Measurements from ENCODE around the gene BBOX1. TPM values are rescaled to one million over a fixed set of nuclear protein-coding genes. Genes with fewer than 3 reads are reported as not detected.
A peak's percentile ranks its signal among the peaks of the same experiment; 100 is the strongest.

Gene BBOX1
- total RNA-seq, 6 donors from 2014 or later = 0.51 to 0.79 TPM; not detected in 4

- ATAC-seq (ENCODE audit: low FRiP score in 2 of 2) (no peak), DNase-seq (no peak)
- WGBS, 2 donors = 75 to 79% methylated on average over 8 of the region's 8 CpGs
- Histone ChIP-seq H3K4me1 (no peaks in the 10 kb centered on the region), H3K27ac (no peak overlapping the region), H3K27me3 (no peaks in the 10 kb centered on the region), H3K4me3 (no peak overlapping the region), H3K9me3 (no peaks in the 10 kb centered on the region), H3K36me3 (no peaks in the 10 kb centered on the region)
- no peak for TF ChIP-seq POLR2A (IDR thresholded peaks at IDR 0.05)
- no peak for TF ChIP-seq POLR2AphosphoS5 (IDR thresholded peaks at IDR 0.05)
- TF ChIP-seq, protein P1, sequence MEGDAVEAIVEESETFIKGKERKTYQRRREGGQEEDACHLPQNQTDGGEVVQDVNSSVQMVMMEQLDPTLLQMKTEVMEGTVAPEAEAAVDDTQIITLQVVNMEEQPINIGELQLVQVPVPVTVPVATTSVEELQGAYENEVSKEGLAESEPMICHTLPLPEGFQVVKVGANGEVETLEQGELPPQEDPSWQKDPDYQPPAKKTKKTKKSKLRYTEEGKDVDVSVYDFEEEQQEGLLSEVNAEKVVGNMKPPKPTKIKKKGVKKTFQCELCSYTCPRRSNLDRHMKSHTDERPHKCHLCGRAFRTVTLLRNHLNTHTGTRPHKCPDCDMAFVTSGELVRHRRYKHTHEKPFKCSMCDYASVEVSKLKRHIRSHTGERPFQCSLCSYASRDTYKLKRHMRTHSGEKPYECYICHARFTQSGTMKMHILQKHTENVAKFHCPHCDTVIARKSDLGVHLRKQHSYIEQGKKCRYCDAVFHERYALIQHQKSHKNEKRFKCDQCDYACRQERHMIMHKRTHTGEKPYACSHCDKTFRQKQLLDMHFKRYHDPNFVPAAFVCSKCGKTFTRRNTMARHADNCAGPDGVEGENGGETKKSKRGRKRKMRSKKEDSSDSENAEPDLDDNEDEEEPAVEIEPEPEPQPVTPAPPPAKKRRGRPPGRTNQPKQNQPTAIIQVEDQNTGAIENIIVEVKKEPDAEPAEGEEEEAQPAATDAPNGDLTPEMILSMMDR (IDR thresholded peaks at IDR 0.05) = no peak
- TF ChIP-seq EP300 (IDR thresholded peaks at IDR 0.05) = no peak
Measured at GRCh38 chr11:27025957-27026733, 14.5 kb upstream of the BBOX1 start.

DNA sequence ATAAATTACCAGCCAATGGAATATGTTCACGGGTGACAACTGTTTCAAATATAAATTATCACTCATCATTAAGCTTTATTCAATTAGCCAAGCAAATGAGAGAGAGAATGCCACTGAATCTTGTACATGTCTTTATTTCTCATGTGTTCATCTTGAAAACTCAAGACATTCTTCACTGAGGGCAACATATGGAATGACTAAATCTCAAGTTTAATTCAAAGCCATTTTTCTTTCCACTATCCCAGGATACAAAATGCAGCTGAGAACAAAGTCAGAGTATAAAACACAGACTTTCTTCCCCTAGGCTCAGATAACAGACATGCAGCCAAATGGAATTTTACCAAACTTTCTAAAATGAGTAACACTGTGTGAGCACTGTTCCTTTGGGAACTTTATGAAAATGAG, 12.1 kb upstream of the BBOX1 start:
- H3K4me3 ChIP-seq = no peak overlapping the region
- no peaks in the 10 kb centered on the region for H3K27me3 ChIP-seq
- H3K9me3 ChIP-seq = no peaks in the 10 kb centered on the region
- 59 to 70% methylated on average over 1 of the region's 1 CpG for WGBS, 2 donors
- no peak overlapping the region for H3K27ac ChIP-seq
- no peaks in the 10 kb centered on the region for H3K4me1 ChIP-seq
- TF ChIP-seq POLR2AphosphoS5 (IDR thresholded peaks at IDR 0.05) (no peak), EP300 (IDR thresholded peaks at IDR 0.05) (no peak), POLR2A (IDR thresholded peaks at IDR 0.05) (no peak)
- TF ChIP-seq, protein P1 (IDR thresholded peaks at IDR 0.05) = no peak
- no peak for DNase-seq
- peak in 1 of 2 donors; percentile 72 for ATAC-seq (ENCODE audit: low FRiP score in 2 of 2)
- no peaks in the 10 kb centered on the region for H3K36me3 ChIP-seq

GRCh38 chr11:27029966-27030365, 10.6 kb upstream of the BBOX1 start:
- no peaks in the 10 kb centered on the region for H3K27me3 ChIP-seq
- no peaks in the 10 kb centered on the region for H3K9me3 ChIP-seq
- WGBS, 2 donors = 100% methylated on average over 1 of the region's 1 CpG
- no peak overlapping the region for H3K4me3 ChIP-seq
- H3K27ac ChIP-seq = no peak overlapping the region
- H3K4me1 ChIP-seq = no peaks in the 10 kb centered on the region
- ATAC-seq (ENCODE audit: low FRiP score in 2 of 2) (no peak), DNase-seq (no peak)
- TF ChIP-seq, protein P1 (IDR thresholded peaks at IDR 0.05) = no peak
- TF ChIP-seq EP300 (IDR thresholded peaks at IDR 0.05) (no peak), POLR2A (IDR thresholded peaks at IDR 0.05) (no peak), POLR2AphosphoS5 (IDR thresholded peaks at IDR 0.05) (no peak)
- H3K36me3 ChIP-seq = no peaks in the 10 kb centered on the region

GRCh38 chr11:27031754-27032153, 8.9 kb upstream of the BBOX1 start:
- DNase-seq (peak in 1 of 2 donors; percentile 20), ATAC-seq (ENCODE audit: low FRiP score in 2 of 2) (peak in 1 of 2 donors; percentile 62)
- Histone ChIP-seq H3K27ac (no peak overlapping the region), H3K36me3 (no peaks in the 10 kb centered on the region), H3K27me3 (no peaks in the 10 kb centered on the region), H3K9me3 (peaks cover 0 to 3% (median 0%) of the 10 kb centered on the region in 4 donors), H3K4me3 (no peak overlapping the region), H3K4me1 (no peaks in the 10 kb centered on the region)
- TF ChIP-seq EP300 (IDR thresholded peaks at IDR 0.05) = no peak
- TF ChIP-seq, protein P1 (IDR thresholded peaks at IDR 0.05) = no peak
- TF ChIP-seq POLR2A (IDR thresholded peaks at IDR 0.05) = no peak
- TF ChIP-seq POLR2AphosphoS5 (IDR thresholded peaks at IDR 0.05) = no peak
- 83 to 91% methylated on average over 1 to 5 of the region's 5 CpGs for WGBS, 2 donors

GRCh38 chr11:27039873-27040272, 742 bp upstream of the BBOX1 start:
- Histone ChIP-seq H3K4me1 (no peaks in the 10 kb centered on the region), H3K27me3 (no peaks in the 10 kb centered on the region)
- TF ChIP-seq POLR2AphosphoS5 (IDR thresholded peaks at IDR 0.05) = no peak
- no peak for TF ChIP-seq POLR2A (IDR thresholded peaks at IDR 0.05)
- no peak for TF ChIP-seq EP300 (IDR thresholded peaks at IDR 0.05)
- TF ChIP-seq, protein P1 (IDR thresholded peaks at IDR 0.05) = no peak

More at GRCh38 chr11:27039873-27040272, 742 bp upstream of the BBOX1 start:
- peaks cover 0 to 4% (median 2%) of the 10 kb centered on the region in 4 donors for H3K9me3 ChIP-seq
- H3K36me3 ChIP-seq = no peaks in the 10 kb centered on the region
- no peak overlapping the region for H3K4me3 ChIP-seq
- no peak overlapping the region for H3K27ac ChIP-seq
- 56 to 73% methylated on average over 3 of the region's 3 CpGs for WGBS, 2 donors
- DNase-seq (no peak), ATAC-seq (ENCODE audit: low FRiP score in 2 of 2) (no peak)

All from upper lobe of left lung (tissue), 6 donors.